OCI-LY3 (cell line): ENCODE measurements around the gene TRIO.

Experiments used
- CTCF ChIP-seq: fragments of 200-600, 300-600 bp; sonication (generic); IDR thresholded peaks from 2 replicates; pipeline ENCODE4 v1.5.1; 2014; ENCODE audit warnings: antibody characterized with exemption, low read length, low read depth
- EZH2phosphoT487 ChIP-seq: fragments of 200-600 bp; shearing (Covaris generic); IDR thresholded peaks from 2 replicates; pipeline ENCODE4 v1.6.1; 2018; ENCODE audit warnings: antibody characterized with exemption, mixed run types, low read depth

GRCh38 chr5:14337593-14337992 is 194.5 kb downstream of the TRIO start:
- no peak for TF ChIP-seq CTCF
- TF ChIP-seq EZH2phosphoT487, result no peak
